SU-DHL-6 (cell line): ENCODE data around the gene INSM1.

Experiments used
- CTCF ChIP-seq: fragments of 200-600 bp; sonication (generic); IDR thresholded peaks from one replicate; pipeline ENCODE4 v1.5.1; 2017; ENCODE audit warnings: antibody characterized with exemption, mild to moderate bottlenecking, low read length, moderate library complexity; ENCODE audit not compliant: insufficient read depth, poor library complexity, severe bottlenecking
- EZH2phosphoT487 ChIP-seq: fragments of 200-600 bp; sonication (generic), shearing (Covaris generic); conservative IDR thresholded peaks from 2 replicates; pipeline ENCODE4 v1.6.1; 2018; ENCODE audit warnings: mild to moderate bottlenecking, antibody characterized with exemption, low read length, moderate library complexity, mixed read lengths

DNA sequence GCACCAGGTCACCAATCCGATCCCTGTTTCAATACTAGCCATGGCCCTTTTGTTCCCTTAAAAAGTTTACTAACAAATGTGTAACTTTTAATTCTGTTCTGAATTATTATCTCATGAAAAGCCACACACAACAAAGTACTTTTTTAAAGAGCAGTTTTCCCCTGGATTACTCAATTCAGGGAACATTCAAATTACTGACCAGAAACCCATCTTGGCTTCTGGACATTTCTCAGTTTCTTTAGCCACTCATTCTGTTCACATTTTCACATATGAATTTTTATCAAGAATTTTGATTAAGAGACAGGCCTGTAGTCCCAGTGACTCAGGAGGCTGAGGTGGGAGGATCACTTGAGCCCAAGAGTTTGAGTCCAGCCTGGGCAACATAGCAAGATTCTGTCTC, 47.4 kb downstream of the INSM1 start:
- TF ChIP-seq CTCF (no peak), EZH2phosphoT487 (no peak)
